ENCODE results near the gene DCC. TPM values are rescaled to one million over a fixed set of nuclear protein-coding genes. Genes with fewer than 3 reads are reported as not detected.

Gene DCC
- total and polyA plus RNA-seq, 2 experiments from 2014 or later = 0.53 to 0.73 TPM

GRCh38 chr18:52484977-52485376, 145.0 kb downstream of the DCC start:
- Histone ChIP-seq H3K27me3 (ENCODE audit: insufficient read depth) (no peaks in the 10 kb centered on the region), H4K20me1 (replicated peaks; ENCODE audit: insufficient read depth) (no peaks in the 10 kb centered on the region), H3F3A (replicated peaks; ENCODE audit: low read depth) (no peaks in the 10 kb centered on the region), H3K79me2 (replicated peaks; ENCODE audit: insufficient read depth) (no peaks in the 10 kb centered on the region), H3K4me1 (ENCODE audit: insufficient read depth) (no peaks in the 10 kb centered on the region), H3K36me3 (ENCODE audit: insufficient read depth) (no peaks in the 10 kb centered on the region), H3K4me2 (no peak overlapping the region), H3K4me3 (no peak overlapping the region), H3K9me2 (ENCODE audit: insufficient read depth) (no peaks in the 10 kb centered on the region), H2AFZ (no peak overlapping the region), H3K27ac (ENCODE audit: low read depth) (no peak overlapping the region)
- Mint-ChIP-seq H3K9me3 (no peaks in the 10 kb centered on the region), H3K36me3 (ENCODE audit: low read depth) (no peaks in the 10 kb centered on the region), H3K27me3 (ENCODE audit: insufficient read depth, low read depth, poor library complexity) (peaks cover 2% of the 10 kb centered on the region), H3K27ac (no peak overlapping the region), H3K4me3 (no peak overlapping the region), H3K4me1 (no peaks in the 10 kb centered on the region)
- no peak for ATAC-seq
- TF ChIP-seq CREB1 (CRISPR knock-in tag; IDR thresholded peaks at IDR 0.05; ENCODE audit: low read depth) = no peak
- TF ChIP-seq EZH2phosphoT487 (IDR thresholded peaks at IDR 0.05; ENCODE audit: unreplicated experiment) = no peak
- no peak for TF ChIP-seq REST (IDR thresholded peaks at IDR 0.05; ENCODE audit: unreplicated experiment)
- no peak for TF ChIP-seq ZNF462 (CRISPR knock-in tag; IDR thresholded peaks at IDR 0.05)
- no peak for TF ChIP-seq ZNF331 (CRISPR knock-in tag; IDR thresholded peaks at IDR 0.05; ENCODE audit: low read depth)
- no peak for TF ChIP-seq STAT1 (IDR thresholded peaks at IDR 0.05; ENCODE audit: unreplicated experiment)
- no peak for DNase-seq (ENCODE audit: low spot score)

All from GM23338 (cell line).